VCaP (cell line): ENCODE data around the gene ELF3.
A peak's percentile ranks its signal among the peaks of the same experiment; 100 is the strongest.

Experiments used
- H3K27ac ChIP-seq: fragments of 450-650 bp; 2 replicates; pipeline ENCODE4 v1.5.1; 2017
- CTCF ChIP-seq: fragments of 450-650 bp; conservative IDR thresholded peaks from 2 replicates; pipeline ENCODE4 v1.5.1; 2017; ENCODE audit warnings: mild to moderate bottlenecking, moderate library complexity

Gene ELF3

DNA sequence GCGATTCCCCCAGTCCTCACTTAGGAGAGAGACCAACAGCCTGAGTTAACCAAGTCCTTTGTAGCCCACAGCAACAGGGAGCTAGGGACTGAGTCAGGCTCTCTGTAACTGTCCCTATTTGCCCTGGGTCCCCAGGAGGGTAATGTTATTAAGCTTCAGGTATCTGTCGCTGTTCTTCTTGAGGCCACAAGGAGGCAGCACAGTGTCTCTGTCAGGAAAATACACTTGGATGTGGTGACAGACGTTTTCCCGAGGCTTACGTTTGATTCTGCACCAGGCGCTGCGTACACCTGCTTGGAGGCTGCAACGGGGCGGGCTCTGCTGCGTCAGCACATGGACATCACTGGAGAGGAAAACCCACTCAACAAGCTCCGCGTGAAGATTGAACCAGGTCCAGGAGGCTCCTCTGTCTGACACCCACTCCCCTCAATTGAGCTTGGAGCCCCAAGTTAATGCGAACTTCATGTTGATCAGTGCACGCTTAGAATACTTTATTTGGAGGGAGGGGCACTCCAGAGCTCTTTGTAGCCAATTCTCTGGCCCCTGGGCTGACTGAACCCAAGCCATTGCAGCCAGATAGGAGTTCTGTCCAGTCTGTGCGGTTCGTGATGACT is 10.7 kb upstream of the ELF3 start:
- H3K27ac ChIP-seq, result peak overlapping the region; percentile 24; the same call in 1 of the 2 replicates
- TF ChIP-seq CTCF, result peak; percentile 83

- no peak for TF ChIP-seq CTCF
- H3K27ac ChIP-seq, result no peak overlapping the region
These were observed 7.9 kb upstream of the ELF3 start for GRCh38 chr1:202002507-202002906.

DNA sequence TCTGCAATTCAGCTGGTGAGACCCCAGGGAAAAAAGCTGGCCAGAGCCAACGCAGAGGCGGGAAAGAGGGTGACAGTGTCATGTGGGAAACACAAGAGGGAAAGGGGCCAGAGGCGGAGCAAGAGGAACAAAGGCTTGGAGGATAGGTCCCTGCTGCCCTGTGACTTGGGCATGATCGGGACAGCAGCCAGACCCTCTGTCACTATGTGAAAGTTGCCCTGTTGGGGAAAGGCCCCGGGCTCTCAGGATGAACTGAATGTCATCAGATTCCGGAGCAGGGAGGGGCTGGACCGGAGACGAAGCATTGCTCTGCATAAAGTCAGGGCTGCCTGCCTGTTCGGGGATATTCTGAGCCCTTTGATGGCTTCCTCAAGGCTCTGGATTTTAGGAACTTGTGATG is 5.7 kb upstream of the ELF3 start:
- no peak for TF ChIP-seq CTCF
- no peak overlapping the region for H3K27ac ChIP-seq

DNA sequence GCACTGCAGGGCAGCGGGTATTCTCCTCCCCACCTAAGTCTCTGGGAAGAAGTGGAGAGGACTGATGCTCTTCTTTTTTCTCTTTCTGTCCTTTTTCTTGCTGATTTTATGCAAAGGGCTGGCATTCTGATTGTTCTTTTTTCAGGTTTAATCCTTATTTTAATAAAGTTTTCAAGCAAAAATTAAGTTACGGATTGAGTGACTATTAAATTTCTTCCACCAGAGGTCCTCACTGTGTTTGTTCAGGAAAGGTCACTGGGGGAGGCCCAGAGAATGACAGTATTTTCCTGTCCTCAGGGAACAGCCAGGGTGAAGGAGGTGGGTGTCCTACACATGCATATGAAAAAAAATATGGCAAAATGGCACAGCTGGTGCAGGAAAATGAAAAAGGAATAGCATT is 4.4 kb upstream of the ELF3 start:
- H3K27ac ChIP-seq, result peak overlapping the region; percentile 8; the same call in 1 of the 2 replicates
- TF ChIP-seq CTCF, result peak; percentile 64

DNA sequence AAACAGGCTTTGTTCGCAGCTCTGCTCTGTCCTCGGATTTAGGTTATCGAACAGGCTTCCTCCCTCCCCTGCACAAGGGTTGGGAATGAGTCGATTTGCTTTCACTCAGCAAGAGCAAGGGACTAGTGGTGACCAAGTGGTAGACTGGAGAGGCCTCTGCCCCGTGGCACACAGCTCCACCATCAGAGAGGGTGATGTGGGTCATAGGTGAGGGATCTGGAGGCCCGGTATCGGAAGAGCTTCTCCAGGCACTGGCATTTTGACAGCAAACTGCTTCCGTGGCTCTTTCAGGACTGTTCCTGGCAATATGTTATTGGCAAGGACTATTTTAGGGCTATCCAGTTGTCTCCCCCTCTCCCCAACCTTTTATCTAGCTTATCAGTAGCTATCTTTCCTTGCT is 3.1 kb upstream of the ELF3 start:
- H3K27ac ChIP-seq, result peak overlapping the region; percentile 93
- no peak for TF ChIP-seq CTCF

DNA sequence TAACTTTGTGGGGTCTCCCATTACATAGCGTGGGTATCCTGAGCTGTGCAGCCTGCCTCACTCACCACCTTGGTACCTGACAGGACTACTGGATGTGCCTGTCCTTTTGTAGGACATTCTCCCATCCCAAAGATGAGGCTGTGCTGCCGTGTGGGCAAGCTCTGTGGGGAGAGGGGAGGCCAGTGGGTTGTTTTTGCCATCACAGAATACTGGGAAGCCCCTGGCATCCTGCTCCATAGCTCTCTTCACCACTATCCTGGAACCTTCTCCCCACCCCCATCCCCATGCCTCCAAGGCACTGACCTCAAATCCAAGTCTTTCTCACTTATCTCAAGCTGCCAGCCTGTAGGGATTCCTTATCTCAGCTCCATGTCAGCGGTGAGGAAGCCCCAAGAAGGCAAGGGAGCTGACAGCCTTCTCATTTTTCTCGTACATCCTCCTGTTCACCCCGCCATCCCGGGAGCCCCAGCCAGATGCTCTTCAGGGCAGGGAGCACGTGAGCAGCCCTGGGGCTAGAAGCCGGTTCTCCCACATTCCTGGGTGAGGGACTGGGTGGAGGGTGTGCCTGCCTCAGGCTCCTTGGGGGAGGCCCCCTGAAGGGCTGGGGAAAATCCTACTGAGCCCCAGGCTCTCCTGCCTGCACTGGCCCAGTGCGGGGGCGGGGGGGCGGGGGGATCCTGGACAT is 2.4 kb upstream of the ELF3 start:
- TF ChIP-seq CTCF, result no peak
- H3K27ac ChIP-seq, result peak overlapping the region; percentile 93

GRCh38 chr1:202009326-202010179 is 834 bp upstream of the ELF3 start:
- H3K27ac ChIP-seq, result peak overlapping the region; percentile 93
- peak; percentile 89 for TF ChIP-seq CTCF
